Glutamatergic neuron (in vitro differentiated cells): Measurements from ENCODE around the gene GPR78. TPM values are rescaled to one million over a fixed set of nuclear protein-coding genes. Genes with fewer than 3 reads are reported as not detected.
A peak's percentile ranks its signal among the peaks of the same experiment; 100 is the strongest.

ENCODE experiments used
- DNase-seq: peaks from one replicate; pipeline ENCODE4 v3.0.0; 2022
- H3K27ac Mint-ChIP-seq: one replicate; pipeline ENCODE4 v1.8.0; 2020; ENCODE audit warnings: mild to moderate bottlenecking, mixed read lengths, inconsistent platforms; ENCODE audit not compliant: unreplicated experiment
- H3K27me3 Mint-ChIP-seq: one replicate; pipeline ENCODE4 v1.8.0; 2020; ENCODE audit warnings: mild to moderate bottlenecking, moderate library complexity, mixed read lengths, inconsistent platforms; ENCODE audit not compliant: unreplicated experiment
- H3K36me3 Mint-ChIP-seq: one replicate; pipeline ENCODE4 v1.8.0; 2020; ENCODE audit warnings: mild to moderate bottlenecking, mixed read lengths, inconsistent platforms; ENCODE audit not compliant: unreplicated experiment
- H3K4me1 Mint-ChIP-seq: one replicate; pipeline ENCODE4 v1.8.0; 2020; ENCODE audit warnings: mild to moderate bottlenecking, low read depth, mixed read lengths, inconsistent platforms; ENCODE audit not compliant: unreplicated experiment
- H3K4me3 Mint-ChIP-seq: one replicate; pipeline ENCODE4 v1.8.0; 2020; ENCODE audit warnings: mild to moderate bottlenecking, mixed read lengths, inconsistent platforms; ENCODE audit not compliant: unreplicated experiment
- H3K9me3 Mint-ChIP-seq: one replicate; pipeline ENCODE4 v1.8.0; 2020; ENCODE audit warnings: mild to moderate bottlenecking, moderate library complexity, mixed read lengths, inconsistent platforms; ENCODE audit not compliant: unreplicated experiment
- CTCF ChIP-seq: fragments of 200-600 bp; sonication (generic); IDR thresholded peaks from one replicate; pipeline ENCODE4 v1.5.0; 2021; ENCODE audit not compliant: partially characterized antibody, unreplicated experiment
- total RNA-seq: library from RNA; stranded (reverse); fragmentation: NEBNext Ultra II Directional; extraction: Animal tissue kit (Norgen Biotek cat#: 25700); gene quantifications from one replicate; pipeline ENCODE4 v1.2.1, GENCODE V29; 2021; ENCODE audit not compliant: unreplicated experiment

Gene GPR78
- total RNA-seq, 1 donor from 2014 or later, result 0.17 TPM

GRCh38 chr4:8540072-8540471 is 40.1 kb upstream of the GPR78 start:
- DNase-seq, result no peak
- no peaks in the 10 kb centered on the region for H3K36me3 Mint-ChIP-seq
- H3K27ac Mint-ChIP-seq, result no peak overlapping the region

GRCh38 chr4:8540586-8540985 is 39.6 kb upstream of the GPR78 start:
- Mint-ChIP-seq H3K27ac (no peak overlapping the region), H3K27me3 (peaks cover 4% of the 10 kb centered on the region), H3K4me3 (no peak overlapping the region), H3K36me3 (no peaks in the 10 kb centered on the region), H3K9me3 (peaks cover 2% of the 10 kb centered on the region), H3K4me1 (peaks cover 3% of the 10 kb centered on the region)
- DNase-seq, result no peak
- no peak for TF ChIP-seq CTCF

More at GRCh38 chr4:8540072-8540471, 40.1 kb upstream of the GPR78 start:
- H3K4me3 Mint-ChIP-seq, result no peak overlapping the region
- H3K9me3 Mint-ChIP-seq, result peaks cover 2% of the 10 kb centered on the region
- TF ChIP-seq CTCF, result no peak
- H3K4me1 Mint-ChIP-seq, result peaks cover 3% of the 10 kb centered on the region
- peaks cover 4% of the 10 kb centered on the region for H3K27me3 Mint-ChIP-seq

- peaks cover 2% of the 10 kb centered on the region for H3K9me3 Mint-ChIP-seq
- H3K27me3 Mint-ChIP-seq, result peaks cover 4% of the 10 kb centered on the region
- TF ChIP-seq CTCF, result no peak
- H3K4me3 Mint-ChIP-seq, result no peak overlapping the region
- H3K27ac Mint-ChIP-seq, result no peak overlapping the region
- no peak for DNase-seq
- peaks cover 3% of the 10 kb centered on the region for H3K4me1 Mint-ChIP-seq
- H3K36me3 Mint-ChIP-seq, result no peaks in the 10 kb centered on the region
These were observed 39.2 kb upstream of the GPR78 start for GRCh38 chr4:8540991-8541390.

- peak overlapping the region; percentile 64 for H3K27ac Mint-ChIP-seq
- peaks cover 2% of the 10 kb centered on the region for H3K9me3 Mint-ChIP-seq
- no peak for DNase-seq
- peaks cover 3% of the 10 kb centered on the region for H3K4me1 Mint-ChIP-seq
- H3K36me3 Mint-ChIP-seq, result no peaks in the 10 kb centered on the region
- H3K27me3 Mint-ChIP-seq, result peaks cover 4% of the 10 kb centered on the region
- peak overlapping the region; percentile 18 for H3K4me3 Mint-ChIP-seq
- TF ChIP-seq CTCF, result no peak
These were observed 38.0 kb upstream of the GPR78 start for GRCh38 chr4:8541981-8542715.

- peaks cover 4% of the 10 kb centered on the region for H3K27me3 Mint-ChIP-seq
- DNase-seq, result no peak
- peaks cover 2% of the 10 kb centered on the region for H3K9me3 Mint-ChIP-seq
- TF ChIP-seq CTCF, result no peak
- H3K4me1 Mint-ChIP-seq, result peaks cover 3% of the 10 kb centered on the region
- H3K27ac Mint-ChIP-seq, result no peak overlapping the region
- H3K36me3 Mint-ChIP-seq, result no peaks in the 10 kb centered on the region
- no peak overlapping the region for H3K4me3 Mint-ChIP-seq
These were observed 37.2 kb upstream of the GPR78 start for GRCh38 chr4:8542776-8543525.
